ENCODE data around the gene APOL1.
"Not testable (repeated sequence)": the region's sequence is repeated elsewhere in the genome, so short reads cannot be mapped to it uniquely, and the experiment has no call there.

Gene APOL1

DNA sequence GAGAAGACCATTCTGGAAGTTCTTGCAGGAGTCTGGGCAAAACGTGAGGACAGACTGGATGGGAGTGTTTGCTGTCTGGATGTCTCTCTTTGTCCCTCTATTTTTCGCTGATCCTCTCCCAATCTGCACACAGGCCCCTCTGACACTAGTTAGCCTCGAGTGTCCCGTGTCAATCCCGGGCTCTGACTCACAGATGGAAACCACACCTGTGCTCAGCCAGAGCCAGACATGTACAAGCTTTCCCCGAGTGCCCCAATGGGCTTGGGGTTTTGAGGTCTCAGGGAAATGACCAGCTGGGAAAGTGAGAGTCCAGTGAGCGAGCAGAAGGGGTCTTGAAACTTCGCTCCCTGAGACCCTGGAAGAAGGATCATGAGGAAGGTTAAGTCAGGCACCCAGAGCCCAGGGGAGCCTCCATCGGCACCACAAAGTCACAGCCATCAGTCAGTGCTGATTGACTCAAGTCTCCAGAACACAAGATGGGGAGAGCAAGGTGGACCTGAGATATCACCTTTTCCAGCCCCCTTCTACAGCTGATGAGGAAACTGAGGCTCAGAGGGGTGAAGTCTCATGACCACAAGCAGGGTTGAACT, 27.5 kb upstream of the APOL1 start:
- no peak for DNase-seq (ENCODE audit: low spot score)

DNA sequence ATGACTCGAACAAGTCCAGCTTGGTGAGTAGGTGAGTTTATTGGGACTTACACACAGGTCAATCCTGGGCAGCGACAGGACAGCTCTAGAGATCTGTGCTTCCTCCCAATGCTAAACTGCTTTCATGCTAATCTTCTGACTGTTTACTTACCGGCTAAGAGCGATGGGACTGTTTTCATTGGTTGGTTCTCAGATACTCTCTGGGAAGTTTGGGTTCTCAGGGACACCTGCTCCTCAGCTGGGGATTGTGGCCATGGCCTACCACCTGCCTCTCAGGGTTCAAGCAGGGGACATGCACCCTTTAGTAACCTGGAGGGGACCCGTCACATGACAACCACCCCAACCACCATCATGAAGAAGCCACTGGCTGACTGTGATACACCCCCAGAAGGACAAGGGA, 26.7 kb upstream of the APOL1 start:
- DNase-seq (ENCODE audit: low spot score) = no peak

DNA sequence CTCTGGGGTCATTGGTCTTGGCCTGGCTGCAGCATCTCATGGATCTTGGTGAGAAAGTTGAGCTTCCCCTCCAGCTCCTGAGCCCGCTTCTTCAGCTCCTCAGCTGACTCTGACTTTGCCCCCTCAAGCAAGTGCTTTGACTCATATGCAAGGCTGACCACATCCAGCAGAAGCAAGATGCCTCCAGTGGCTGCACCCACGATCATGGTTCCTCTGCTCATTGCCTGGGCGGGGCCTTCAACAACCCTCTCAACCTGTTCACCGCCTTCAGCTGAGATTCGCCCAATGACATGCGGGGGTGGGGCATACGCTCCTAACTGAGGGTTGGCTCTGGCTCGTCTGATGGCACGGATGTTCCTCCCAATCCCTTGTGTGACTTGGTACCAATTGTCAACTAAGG, 25.5 kb upstream of the APOL1 start:
- no peak for DNase-seq (ENCODE audit: low spot score)

DNA sequence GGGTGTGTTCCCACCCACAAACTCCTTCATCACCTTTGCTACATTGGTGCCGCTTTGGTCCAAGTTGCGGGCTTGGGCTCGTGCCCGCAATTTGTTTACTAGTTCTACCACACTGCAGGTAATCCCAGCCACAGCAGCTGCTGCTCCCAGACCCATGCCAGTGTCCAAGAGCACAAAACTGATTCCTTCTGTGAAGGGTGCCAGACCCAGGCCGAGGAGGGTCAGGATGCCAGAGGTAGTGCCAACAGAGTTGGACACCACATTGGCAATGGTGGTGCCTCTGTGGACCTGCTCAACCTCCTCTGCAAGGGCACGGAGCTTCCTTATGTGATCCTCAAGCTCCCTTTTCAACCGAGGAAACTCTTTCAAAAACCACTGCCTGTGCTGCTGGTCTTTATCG, 25.1 kb upstream of the APOL1 start:
- no peak for DNase-seq (ENCODE audit: low spot score)

DNA sequence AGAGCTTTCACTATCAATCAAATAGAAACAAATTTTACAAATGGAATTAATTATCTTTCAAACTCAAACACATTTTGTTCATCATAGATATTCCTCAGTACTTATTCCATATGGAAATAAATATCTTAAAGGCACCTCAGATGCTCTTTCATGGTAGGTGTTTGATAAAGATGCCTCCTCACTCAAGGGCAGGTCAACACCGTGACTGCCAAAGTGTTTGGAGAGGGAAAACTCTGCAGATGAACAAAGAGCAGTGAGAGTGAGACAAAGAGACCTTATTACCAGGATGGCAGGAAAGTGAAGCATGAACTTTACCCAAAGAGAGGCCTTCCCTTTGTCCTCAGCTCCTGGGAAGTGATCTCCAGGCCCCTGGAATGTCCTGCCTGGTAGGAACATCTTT, 24.6 kb upstream of the APOL1 start:
- not testable (repeated sequence) for DNase-seq (ENCODE audit: low spot score)

DNA sequence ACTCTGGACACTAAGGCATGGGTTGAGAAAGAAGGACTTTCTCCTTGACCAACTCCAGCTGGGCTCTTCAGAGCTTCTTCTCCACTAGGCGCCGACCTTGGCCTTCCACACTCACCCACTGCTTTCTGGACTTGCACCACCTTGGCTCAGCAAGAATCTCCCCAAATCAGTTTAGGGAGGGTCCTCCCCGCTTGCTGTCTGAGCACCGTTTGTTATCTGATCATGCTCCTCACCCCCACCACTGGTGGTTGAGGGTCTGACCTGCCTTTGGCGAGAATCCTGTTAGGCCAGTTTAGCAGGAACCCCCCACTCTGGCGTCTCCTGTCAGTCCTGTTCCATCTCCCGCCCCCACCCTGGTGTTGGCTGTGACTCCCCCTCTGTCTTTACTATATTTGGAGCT, 24.0 kb upstream of the APOL1 start:
- no peak for DNase-seq (ENCODE audit: low spot score)

DNA sequence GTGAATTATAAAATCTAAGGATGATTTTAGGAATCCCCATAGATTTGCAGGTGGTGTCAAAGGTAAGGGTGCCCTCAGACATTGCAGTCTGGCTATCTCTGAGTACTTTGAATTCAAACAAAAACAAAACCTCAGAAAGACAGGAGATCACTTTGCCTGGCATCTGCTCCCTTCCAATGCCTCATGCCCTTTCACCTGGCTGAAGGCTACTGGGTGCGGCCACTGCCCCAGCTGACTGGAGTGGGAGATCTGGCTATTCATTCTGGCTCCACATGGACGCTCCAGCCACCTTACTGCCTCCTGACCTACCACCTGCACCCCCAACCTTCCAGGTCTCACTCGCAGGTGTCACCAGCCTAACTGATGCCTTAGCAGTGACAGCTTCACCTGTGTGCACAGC, 23.3 kb upstream of the APOL1 start:
- not testable (repeated sequence) for DNase-seq (ENCODE audit: low spot score)

DNA sequence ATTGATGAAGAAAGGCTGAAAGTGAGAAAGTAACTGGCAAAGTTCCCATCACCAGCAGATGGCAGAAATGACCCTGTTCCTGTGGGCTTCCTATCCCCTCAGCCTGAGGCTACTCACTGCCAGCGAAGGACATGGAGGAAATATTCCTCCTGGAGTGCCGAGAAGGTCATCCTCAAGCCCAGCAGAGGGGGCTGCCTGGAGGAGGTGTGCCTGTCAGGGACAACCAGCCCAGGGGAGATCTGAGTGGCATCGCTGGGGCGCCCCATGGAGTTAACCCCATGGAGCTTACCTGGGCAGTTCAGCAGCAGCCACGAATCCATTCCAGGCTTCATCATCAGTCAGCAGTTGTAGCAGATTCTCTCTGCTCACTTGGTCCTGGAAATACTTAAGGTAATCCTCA, 21.9 kb upstream of the APOL1 start:
- not testable (repeated sequence) for DNase-seq (ENCODE audit: low spot score)

DNA sequence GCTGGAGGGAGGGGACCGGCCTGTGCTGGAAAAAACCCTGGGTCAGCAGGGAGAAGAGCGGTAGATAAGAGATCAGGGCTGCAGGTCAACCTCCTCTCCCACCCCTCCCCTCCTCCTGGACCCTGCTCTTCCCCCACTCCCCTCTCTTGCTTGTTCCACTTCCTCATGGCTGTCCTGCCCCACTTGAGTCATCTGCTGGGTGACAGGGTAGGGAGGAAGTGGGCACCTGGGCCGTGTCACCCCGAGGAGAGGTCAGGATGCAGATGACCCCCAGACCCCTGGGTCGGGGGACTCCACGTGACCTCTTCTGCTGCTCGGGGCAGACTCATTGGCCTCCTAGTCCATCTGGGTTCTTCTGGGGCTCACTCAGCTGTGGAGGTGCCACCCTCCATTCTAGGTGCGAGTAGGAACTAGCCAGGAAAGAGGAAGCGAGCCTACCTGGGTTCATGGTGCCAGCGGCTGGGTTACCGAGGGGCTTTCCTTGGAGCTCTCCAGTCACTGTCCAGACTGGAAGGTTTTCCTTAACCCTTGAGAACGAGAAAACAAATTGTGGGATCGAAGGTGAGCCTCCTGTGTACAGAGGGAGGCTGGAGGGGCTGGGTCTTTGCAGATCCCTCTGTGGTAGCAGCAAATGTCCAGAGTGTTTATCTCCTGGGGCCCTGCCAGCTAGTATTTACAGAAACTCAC, 20.1 kb upstream of the APOL1 start:
- DNase-seq (ENCODE audit: low spot score) = no peak

DNA sequence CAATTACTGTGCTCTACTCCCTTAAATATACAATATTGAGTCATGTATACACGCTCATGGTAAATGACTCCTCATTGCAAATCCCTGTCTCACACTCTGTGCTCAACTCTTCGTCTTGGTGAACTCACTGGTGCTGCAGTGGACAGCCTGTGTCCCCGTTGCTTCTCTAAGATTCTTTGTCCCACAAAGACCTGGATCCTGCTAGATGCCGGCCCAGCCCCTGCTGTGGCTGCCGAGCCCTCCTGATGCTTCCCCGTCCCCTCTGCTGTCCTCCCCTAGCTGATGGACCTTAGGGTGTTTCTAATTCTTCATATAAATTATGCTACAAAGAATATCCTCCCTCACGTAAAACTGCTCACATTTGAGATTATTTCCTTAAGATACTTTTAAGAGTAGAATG, 19.1 kb upstream of the APOL1 start:
- DNase-seq (ENCODE audit: low spot score) = no peak

DNA sequence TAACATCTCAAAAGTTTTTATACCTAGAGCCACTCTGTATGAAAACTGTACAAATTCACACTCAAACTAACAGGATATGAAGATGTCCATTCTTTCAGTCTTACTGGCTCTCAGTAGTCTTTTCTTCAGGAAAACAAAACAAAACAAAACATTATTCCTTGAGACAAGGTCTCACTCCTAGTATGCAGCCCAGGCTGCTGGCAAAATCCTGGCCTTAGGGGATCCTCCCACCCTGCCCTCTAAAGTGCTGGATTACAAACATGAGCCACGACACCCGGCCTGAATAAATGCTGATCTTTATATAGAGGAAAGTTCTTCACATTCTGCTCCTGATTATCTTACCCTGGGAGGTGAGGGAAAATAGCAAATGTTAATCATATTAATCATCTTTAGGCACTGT, 18.7 kb upstream of the APOL1 start:
- DNase-seq (ENCODE audit: low spot score) = no peak

DNA sequence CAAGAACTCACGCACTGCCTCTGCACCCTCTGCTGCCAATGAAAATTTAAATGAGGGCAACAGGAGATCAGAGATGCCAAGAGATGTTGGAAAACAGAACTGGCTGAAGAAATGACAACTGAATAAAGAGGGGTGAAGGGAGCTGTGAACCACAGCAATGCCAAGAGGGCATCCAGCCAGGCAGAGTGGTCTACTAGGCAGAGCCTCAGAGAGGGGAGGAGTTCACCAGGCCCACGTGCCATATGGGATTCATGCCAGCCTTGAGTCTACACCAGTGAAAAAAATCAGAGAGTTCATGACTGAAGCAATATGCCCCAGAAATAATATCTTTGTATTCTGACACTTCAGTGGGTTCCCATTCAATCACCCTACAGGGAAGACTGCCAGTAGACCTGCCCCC, 18.0 kb upstream of the APOL1 start:
- DNase-seq (ENCODE audit: low spot score) = no peak

DNA sequence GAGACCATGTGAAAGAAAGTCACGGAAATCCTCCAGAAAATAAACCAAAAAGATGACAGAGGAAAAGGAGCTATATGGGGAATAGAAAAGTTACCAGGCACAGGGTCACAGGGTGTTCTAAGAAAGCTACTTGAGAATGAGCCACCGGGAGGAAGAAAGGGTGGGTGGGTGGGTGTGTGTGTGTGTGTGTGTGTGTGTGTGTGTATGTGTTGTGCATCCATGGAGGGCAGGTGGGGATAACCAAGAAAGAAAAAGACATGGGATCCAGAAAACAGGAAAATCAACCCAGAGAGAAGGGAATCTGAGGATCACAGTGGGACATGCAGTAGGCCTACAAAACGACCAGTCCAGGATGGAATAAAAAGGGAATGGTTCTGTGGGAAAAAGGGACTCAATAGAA, 17.3 kb upstream of the APOL1 start:
- no peak for DNase-seq (ENCODE audit: low spot score)

DNA sequence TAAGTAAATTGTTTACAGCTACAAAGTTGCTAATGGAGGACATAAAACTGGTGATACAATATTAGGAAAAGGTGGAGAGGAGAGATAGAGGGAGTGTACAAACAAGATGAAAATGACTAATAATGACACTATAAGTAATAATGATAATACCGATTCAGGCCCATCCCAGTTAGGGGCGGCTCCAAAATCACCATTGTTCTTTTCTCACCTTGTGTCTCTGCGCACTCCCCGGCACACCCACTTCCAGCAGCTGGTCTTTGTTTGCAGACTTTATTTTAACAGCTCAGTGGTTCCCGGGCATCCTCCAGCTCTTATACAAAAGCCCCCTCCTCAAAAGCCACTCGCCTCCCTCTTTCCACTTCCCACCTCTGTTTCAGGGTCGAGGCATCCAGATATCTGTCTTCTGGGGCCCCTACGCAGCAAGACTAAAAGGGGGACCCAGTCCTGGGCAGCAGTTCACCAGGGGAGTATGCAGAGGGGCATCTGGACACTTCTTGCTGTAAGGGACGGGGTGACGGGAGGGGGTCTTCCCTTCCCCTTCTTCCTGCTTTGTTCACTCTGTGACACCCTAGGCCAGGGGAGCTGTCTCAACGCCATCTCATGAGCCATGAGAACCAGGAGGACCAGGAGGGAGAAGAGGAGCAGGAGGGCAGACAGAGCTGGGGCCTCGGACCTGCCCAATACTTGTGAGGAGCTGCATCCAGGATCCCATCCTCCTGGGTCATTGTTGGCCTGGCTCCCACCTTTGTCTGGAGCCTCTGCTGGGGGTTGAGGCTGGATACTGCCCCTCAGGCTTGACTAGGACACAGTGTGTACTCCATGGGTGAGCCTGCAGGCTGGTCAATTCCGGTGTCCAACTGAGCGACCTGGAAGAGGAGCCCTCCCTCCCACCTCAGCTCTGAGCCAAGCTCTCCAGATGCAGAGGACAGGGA, 16.3 kb upstream of the APOL1 start:
- no peak for DNase-seq (ENCODE audit: low spot score)

DNA sequence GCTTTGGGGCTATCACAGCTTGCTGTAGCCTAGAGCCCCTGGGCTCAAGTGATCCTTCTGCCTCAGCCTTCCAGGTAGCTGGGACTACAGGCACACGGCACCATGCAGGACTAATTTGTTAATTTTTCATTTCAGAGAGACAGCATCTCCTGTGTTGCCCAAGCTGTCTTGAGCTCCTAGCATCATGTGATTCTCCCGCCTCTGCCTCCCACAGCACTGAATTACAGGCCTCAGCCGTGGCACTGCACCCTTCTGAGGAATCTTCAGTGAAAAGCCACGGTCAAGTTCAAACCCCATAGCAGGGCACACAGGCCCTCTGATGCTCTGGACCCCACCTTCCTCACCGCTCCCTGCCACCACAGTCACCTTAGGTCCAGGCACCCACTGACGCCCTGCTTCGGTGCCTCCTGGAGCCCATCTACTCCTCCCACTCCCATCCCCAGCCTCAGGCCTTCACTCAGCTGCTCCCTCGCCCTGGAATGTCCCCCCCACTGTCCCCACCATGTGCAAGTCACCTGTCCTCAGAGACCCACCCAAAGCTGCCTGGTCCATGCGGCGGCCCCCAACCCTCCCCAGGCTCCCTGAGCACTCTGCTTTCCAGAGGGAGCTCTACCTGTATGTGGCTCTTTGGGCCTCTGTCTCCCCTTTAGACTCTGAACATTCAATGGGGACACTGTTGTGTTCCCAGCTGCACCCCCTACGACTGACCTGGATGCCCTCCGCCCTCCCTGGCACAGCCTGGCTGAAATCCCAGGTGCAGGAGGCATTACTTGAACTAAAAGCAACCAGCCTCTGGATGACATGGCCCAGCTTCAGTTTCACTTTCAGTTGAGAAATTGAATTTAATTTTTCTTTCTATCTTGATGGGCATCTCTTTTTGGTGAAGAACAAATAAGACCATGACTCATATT, 15.2 kb upstream of the APOL1 start:
- no peak for DNase-seq (ENCODE audit: low spot score)

DNA sequence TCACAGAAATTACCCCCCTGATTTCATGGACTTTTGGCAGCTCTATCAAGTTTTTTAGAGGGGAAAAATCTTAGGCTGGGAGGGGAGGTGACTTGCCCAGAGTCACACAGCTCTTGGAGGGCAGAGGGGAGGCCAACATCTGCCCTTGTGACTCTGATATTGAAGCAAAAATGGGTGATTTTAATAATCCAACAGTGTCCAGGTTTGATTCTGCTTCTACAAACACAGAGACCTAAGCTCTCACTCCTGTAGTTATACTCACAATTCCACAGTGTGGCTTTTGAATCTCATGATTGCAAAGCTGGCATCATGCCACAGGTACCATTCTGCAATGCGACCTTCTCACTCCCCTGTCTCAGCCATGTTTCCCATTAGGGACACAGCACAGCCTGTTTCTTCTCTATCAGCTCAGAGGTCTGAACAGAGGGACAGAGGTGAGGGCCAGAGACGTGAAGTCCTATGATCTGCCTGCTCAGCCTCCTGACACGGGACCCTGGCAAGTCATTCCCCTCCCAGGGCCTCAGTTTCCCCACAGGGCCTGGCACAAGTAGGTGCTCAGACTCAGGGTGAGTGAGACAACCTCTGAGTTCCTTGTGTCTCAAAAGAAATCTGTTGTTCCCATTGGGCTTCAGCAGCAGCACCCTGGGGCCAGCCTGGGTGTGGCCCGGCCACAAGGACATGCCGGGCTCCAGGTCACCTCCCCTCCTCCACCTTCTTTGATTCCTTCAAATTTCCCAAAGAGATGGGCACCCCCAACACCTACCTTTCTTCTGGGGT, 14.4 kb upstream of the APOL1 start:
- DNase-seq (ENCODE audit: low spot score) = no peak

DNA sequence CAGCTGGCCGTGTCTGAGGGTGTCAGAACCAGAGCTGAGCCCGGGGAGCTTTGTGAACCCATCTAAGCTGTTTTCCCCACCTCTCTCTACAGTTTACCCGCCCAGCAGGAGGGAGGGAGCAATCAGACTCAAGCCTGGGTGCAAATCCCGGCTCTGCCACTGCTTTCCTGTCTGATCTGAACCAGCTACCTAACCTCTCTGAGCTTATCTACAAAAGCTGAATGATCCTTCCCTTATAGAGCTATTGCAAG, 13.9 kb upstream of the APOL1 start:
- DNase-seq (ENCODE audit: low spot score) = no peak

DNA sequence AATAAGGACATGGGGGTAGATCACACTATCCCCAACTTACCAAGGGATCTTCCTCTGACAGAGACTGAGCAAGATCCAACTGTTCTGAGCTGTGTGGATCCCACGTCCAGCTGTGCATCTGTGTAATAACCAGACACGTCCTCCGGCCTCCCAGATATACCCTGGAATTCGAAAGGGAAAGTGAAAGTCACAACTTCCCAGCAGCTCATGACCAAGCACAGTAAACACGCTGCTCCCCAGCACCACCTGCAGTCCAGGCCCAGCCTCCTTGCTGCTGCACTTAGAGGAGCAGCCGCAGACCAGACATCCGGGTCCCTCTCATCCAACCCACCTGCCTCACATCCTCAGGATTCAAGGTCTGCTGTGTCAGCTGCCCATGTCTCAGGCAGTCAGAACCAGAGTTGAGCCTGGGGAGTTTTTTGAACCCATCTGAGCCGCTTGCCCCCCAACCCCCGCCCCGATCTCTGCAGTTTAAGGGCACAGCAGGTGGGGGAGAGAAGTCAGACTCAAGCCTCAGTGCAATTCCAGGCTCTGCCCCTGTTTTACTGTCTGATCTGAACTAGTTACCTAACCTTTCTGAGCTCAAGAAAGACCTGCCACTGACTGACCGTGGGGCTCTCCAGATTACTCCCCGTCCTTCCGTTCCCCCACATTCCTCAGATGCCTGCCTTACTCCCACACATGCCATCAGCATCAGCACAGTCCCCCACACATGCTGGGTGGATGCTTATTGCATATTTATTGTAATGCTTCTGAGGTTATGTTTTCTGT, 13.3 kb upstream of the APOL1 start, which contains the start of gene APOL2:
TSS of gene APOL2 (minus strand) at position 127 of the 771 bp plus-strand sequence. CDS start 6,365 bp downstream, outside the sequence.
- peak; percentile 88 for DNase-seq (ENCODE audit: low spot score)

DNA sequence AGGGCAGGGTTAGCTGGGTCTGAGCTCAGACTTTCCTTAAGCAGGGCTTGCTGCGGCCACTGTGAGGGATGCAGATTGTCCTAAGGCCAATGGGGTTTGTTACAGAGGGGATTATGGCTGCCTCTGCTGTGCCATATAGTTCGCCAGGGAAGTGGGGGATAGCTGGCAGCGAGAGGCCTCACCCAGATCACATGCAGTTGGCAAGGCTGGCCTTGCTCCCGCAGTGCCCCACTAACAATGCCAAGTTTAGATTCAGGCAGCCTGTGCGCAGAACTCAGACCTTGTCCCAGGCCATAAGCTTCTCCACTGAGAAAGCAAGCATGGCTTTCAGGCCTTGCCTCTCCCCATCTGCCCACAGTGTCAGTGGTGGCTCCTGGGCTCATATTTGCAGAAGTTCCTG, 8.9 kb upstream of the APOL1 start:
- DNase-seq (ENCODE audit: low spot score) = no peak

DNA sequence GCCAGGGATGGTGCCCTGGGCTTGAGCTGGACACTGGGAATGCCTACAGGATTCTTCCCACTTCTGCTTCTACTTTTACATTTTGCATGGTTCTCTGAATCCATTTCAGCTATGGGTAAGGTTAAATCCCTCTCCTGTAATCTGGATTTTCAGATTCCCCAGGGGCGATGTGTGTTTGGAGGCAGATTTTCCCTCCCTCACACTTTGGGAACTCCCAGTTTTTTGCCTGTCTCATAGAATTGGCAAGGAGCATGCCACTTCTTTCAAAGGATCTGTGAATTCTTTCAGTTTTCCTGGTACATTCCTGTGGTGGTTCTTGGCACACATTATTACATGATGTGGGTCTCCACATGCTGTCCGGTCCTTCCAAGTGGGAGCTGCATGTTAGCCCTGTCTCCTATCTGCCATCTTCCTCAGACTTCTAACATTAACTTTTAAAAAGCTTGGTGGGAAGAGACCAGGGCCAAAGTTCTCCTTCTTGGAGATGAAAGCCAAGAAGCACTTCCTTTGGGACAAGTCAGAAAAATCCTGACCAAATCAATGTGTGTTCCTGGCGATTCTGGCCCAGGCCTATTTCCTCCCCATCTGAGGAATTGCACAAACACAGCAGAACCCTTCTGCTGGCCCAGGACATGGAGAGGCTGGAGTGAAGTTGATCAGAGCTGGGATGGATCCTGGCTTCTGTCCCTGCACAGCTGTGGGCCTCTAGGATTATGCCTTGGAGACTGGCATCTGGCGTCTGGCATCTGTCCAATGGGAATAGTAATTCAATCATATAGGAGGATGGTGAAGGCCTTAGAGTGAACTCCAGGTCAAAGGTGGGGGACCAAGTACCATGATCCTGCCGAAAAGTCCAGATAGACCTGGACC, 8.2 kb upstream of the APOL1 start:
- no peak for DNase-seq (ENCODE audit: low spot score)

All from kidney capillary endothelial cell (primary cell).